ENCODE measurements around the gene C2orf92.

The C2orf92 gene

DNA sequence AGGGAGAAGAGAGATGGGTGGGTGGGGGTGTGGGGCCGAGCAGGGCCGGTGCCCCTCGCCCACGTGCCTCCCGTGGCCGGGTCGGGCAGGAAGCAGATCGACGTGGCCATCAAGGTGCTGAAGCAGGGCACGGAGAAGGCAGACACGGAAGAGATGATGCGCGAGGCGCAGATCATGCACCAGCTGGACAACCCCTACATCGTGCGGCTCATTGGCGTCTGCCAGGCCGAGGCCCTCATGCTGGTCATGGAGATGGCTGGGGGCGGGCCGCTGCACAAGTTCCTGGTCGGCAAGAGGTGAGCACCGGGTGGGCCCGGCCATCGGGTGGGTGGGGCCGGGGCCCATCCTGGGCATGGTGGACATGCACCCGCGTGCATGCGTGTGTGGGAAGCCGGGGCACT lies 65.6 kb downstream of the C2orf92 start:
- TF ChIP-seq GATA3 (IDR thresholded peaks at IDR 0.05; ENCODE audit: low read depth, low read length) (no peak), GATA2 (IDR thresholded peaks at IDR 0.05; ENCODE audit: low read depth, low read length) (no peak)

DNA sequence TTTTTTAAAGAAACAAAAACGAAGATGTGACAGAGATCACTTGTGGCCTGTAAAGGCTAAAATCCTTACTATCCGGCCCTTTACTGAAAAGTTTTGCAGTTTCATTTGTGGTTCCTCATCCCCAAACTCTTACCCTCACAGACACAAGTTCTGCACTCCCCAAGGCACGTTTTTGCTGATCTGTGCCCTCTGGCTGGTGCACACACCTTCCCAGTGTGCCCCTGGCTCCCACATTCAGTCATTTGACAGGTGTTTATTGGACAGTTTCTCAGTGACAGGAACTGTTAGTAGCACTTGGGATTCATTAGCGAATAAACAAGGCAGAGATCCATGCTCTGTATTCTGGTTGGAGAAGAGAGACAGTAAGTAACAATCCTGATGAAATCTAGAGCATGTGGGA lies 66.7 kb downstream of the C2orf92 start:
- TF ChIP-seq GATA3 (IDR thresholded peaks at IDR 0.05; ENCODE audit: low read depth, low read length) = no peak
- TF ChIP-seq GATA2 (IDR thresholded peaks at IDR 0.05; ENCODE audit: low read depth, low read length) = no peak

DNA sequence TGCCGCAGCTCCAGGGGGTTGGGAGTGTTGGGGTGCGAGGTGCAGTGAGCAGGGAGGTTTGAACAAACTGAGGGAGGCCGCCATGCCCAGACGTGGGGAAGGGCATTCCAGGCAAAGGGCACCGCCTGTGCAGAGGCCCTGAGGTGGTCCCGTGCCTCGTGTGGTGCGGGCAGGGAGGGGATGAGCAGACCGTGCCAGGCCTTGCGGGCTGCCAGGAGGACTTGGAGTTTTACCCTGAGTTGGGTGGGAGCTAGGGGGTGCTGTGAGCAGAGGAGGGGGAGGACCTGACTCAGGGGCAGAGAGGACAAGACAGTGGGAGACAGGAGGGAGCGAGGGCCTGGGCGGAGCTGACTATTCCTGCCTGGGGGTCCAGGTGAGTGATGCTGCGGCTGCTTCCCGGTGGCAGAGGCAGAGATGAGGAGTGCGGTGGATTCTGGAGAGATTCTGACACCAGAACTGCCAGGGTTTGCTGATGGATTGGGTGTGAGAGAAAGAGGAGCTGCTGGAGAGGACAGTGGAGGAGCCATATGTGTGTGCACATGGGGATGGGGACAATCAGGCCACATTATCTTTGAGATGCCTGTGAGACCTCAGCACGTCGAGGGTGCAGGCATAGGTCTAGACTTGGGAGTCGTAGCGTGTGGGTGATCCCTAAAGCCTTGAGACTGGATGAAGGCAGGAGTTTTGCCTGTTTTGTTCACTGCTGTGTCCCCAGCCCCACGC lies 67.3 kb downstream of the C2orf92 start:
- no peak for TF ChIP-seq GATA2 (IDR thresholded peaks at IDR 0.05; ENCODE audit: low read depth, low read length)
- no peak for TF ChIP-seq GATA3 (IDR thresholded peaks at IDR 0.05; ENCODE audit: low read depth, low read length)

DNA sequence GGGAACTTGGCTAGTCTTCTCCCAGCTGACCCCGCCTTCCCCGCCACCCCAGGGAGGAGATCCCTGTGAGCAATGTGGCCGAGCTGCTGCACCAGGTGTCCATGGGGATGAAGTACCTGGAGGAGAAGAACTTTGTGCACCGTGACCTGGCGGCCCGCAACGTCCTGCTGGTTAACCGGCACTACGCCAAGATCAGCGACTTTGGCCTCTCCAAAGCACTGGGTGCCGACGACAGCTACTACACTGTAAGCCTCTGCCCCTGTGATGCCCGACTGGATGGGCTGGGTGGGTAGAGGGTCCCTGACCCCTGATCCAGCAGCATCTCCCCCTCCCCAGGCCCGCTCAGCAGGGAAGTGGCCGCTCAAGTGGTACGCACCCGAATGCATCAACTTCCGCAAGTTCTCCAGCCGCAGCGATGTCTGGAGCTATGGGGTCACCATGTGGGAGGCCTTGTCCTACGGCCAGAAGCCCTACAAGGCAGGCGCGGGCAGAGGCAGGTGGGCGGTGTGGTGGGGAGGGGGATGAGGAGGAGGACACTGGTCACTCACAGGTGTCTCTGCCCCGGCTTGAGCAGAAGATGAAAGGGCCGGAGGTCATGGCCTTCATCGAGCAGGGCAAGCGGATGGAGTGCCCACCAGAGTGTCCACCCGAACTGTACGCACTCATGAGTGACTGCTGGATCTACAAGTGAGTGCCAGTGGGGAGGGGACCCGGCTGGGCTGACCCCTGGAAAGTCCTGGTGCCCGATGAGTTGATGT lies 68.1 kb downstream of the C2orf92 start:
- TF ChIP-seq GATA3 (IDR thresholded peaks at IDR 0.05; ENCODE audit: low read depth, low read length) (no peak), GATA2 (IDR thresholded peaks at IDR 0.05; ENCODE audit: low read depth, low read length) (no peak)

DNA sequence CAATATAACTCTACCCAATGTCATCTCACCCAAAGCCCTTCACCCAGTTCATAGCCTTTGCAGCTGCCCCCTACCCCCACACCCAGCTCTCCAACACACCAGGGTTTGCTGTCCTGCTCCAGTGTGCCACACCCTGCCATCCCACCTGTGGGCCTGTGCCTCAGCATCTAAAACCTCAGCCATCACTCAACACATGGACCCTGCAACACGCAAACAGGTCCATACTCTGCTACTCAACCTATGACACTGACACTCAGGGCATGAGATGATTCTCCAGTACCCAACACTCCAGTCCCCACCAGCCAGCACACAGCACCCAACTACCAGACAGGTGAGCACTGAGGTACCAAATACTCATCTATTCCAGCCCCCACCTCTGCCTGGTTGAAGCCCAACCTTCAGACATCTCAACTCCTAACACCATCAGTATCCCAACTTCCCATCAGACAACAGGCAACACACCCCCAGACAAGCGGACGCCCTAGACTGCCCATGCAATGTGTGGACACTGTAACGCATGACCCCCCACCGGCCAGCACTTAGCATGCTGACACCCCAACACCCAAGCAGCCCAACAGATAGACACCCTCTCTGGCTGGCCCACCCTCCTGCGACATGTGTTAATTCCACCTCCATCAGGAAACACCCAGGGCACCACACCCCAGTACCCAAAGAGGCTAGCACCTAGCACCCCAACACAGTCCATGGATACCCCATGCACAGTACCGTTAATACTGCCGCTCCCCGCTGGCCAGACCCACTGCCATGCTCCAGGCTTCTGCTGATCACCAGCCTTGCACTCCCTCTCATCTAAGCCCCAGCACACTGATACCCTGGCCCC lies 68.9 kb downstream of the C2orf92 start:
- no peak for TF ChIP-seq GATA3 (IDR thresholded peaks at IDR 0.05; ENCODE audit: low read depth, low read length)
- TF ChIP-seq GATA2 (IDR thresholded peaks at IDR 0.05; ENCODE audit: low read depth, low read length) = no peak

DNA sequence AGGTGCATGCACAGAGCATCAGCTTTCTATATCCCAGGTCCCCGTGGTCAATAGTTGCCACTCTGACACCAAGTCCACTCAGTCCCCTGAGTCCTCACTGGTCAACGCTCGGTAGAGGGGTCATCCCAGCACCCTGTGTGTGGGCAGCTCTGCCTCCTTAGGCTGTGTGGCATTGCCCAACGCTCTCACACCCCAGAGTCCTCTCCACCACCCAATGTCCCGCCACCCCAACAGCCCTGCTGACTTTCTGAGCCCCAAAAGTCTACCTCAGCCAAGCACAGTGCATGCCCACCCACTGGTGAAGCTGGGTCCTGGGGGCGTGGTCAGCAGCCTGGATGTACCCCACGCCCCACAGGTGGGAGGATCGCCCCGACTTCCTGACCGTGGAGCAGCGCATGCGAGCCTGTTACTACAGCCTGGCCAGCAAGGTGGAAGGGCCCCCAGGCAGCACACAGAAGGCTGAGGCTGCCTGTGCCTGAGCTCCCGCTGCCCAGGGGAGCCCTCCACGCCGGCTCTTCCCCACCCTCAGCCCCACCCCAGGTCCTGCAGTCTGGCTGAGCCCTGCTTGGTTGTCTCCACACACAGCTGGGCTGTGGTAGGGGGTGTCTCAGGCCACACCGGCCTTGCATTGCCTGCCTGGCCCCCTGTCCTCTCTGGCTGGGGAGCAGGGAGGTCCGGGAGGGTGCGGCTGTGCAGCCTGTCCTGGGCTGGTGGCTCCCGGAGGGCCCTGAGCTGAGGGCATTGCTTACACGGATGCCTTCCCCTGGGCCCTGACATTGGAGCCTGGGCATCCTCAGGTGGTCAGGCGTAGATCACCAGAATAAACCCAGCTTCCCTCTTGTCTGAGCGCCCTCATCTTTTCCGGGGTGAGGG lies 69.7 kb downstream of the C2orf92 start:
- TF ChIP-seq GATA2 (IDR thresholded peaks at IDR 0.05; ENCODE audit: low read depth, low read length) (no peak), GATA3 (IDR thresholded peaks at IDR 0.05; ENCODE audit: low read depth, low read length) (no peak)

DNA sequence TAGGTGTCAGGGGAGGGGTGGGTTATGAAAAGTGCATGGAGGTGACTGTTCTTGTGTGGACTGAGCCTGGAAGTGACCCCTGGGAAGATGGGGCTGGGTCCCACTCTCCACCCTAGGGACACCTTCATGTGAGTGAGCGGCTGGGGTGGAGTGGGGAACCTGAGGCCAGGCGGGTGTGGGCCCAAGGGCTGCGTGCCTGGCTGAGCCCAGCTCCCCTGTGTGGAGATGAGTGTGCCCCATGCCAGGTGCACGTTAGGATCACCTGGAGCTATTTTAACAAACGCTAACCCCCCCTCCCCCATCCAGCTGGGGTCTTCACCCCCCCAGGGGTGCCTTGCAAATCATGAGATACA lies 70.4 kb downstream of the C2orf92 start:
- no peak for TF ChIP-seq GATA2 (IDR thresholded peaks at IDR 0.05; ENCODE audit: low read depth, low read length)
- no peak for TF ChIP-seq GATA3 (IDR thresholded peaks at IDR 0.05; ENCODE audit: low read depth, low read length)

DNA sequence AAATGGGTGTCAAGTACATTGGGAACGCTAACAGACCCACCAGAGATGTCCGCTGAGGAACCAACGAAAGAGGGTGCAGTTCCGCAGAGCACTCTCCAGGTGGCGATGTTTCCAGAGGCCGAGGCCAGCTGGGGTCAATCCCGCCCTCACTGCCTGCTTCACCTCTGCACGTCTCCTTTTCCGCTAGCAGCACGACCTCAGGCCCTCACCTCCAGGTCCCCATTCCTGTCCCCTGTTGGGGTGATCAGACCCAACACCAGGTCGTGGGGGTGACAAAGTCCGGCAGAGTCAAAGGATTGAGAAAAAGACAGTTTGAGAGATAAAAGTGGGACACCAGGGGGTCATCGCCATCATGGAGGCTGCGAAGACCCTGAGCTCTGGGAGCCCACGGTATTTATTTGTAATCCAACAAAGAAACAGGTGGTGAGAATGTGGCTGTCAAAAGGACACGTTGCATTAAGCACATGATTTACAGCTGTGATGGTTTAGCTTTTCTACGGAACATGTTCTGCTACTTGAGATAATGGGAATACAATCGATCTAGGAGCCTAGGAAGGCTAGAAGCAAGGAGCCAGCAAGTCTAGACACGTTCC lies 71.2 kb downstream of the C2orf92 start:
- no peak for TF ChIP-seq GATA2 (IDR thresholded peaks at IDR 0.05; ENCODE audit: low read depth, low read length)
- no peak for TF ChIP-seq GATA3 (IDR thresholded peaks at IDR 0.05; ENCODE audit: low read depth, low read length)

DNA sequence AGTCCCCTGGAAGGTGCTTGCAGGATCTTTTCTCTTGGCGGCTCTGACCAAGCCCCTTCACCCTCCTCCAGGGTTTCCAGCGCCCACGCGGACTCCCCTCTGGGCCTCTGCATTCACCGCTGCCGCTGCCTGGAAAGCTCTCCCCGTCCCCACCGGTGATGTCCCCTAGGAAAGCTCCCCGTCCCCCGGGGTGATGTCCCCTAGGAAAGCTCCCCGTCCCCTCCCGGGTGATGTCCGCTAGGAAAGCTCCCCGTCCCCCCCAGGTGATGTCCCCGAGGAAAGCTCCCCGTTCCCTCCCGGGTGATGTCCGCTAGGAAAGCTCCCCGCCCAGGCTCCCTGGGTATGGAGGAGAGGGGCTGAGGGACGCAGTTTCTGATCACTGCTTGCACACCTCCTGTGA lies 71.7 kb downstream of the C2orf92 start:
- TF ChIP-seq GATA2 (IDR thresholded peaks at IDR 0.05; ENCODE audit: low read depth, low read length) (no peak), GATA3 (IDR thresholded peaks at IDR 0.05; ENCODE audit: low read depth, low read length) (no peak)

DNA sequence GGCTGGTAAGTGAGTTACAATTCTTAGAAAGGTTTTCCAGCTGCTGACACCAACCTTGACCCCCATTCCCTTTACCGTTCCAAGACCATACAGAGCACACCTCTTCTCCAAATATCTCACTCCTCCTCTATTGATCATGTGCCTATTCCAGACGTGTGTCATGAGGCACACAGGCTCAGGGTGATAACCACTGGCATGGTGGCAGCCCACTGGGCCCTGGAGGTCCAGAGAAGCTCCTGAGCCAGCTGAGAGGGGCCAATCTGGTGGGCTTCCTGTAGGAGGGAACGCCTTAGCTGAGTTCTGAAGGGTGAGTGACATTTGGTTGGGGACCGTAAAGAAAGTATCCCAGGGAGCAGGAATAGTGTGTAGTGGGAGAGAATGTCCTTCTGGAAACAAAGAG lies 72.2 kb downstream of the C2orf92 start:
- TF ChIP-seq GATA2 (IDR thresholded peaks at IDR 0.05; ENCODE audit: low read depth, low read length) = no peak
- TF ChIP-seq GATA3 (IDR thresholded peaks at IDR 0.05; ENCODE audit: low read depth, low read length) = no peak

DNA sequence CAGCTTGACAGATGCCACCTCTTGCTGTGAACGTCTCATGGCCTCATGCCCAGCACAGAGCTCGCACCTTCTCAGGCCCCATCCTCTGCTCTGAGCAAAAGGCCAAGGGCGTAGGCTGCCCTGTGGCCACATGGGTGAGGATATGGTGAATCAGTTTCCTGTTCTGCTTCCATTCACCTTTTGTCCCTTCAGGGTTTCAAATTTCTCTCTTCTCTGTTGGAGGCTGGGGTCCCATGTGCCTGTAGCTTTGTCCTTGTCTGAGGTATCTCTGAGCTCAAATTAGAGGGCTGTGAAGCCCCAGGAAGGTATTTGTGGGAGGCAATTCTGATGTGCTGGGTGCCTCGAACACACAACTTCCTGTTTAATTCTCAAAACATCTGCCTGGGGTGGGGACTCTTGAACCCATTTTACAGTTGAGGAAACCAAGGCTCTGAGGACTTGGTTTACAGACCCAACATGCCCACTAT lies 72.9 kb downstream of the C2orf92 start:
- no peak for TF ChIP-seq GATA2 (IDR thresholded peaks at IDR 0.05; ENCODE audit: low read depth, low read length)
- no peak for TF ChIP-seq GATA3 (IDR thresholded peaks at IDR 0.05; ENCODE audit: low read depth, low read length)

DNA sequence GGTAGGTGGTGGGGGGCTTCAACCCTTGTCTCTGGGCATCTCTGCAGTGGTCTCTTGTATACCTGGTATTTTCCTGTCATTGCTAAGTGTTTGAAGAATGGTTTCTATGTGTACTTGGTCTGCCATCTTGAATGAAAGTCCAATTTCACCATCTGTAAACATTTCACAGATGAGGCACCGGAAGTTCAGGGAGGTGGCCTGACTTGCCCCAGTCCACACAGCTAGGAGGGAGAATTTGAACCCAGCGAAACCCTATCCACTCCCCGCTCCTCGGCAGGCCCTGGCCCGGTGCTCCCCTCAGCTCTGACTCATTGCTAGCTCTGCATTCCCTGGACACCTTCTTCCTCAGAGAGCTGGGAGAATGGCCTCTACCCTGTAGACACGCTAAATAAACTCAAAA lies 74.4 kb downstream of the C2orf92 start:
- TF ChIP-seq GATA3 (IDR thresholded peaks at IDR 0.05; ENCODE audit: low read depth, low read length) (no peak), GATA2 (IDR thresholded peaks at IDR 0.05; ENCODE audit: low read depth, low read length) (no peak)
